ENCODE measurements around the gene TMEM234.
"Not testable (repeated sequence)": the region's sequence is repeated elsewhere in the genome, so short reads cannot be mapped to it uniquely, and the experiment has no call there.

The TMEM234 gene

GRCh38 chr1:32221980-32222755 is at the start of gene TMEM234, which contains the start of gene EIF3I:
Gene TMEM234, minus strand, starts transcription at chr1:32222353. Its CDS starts 31 bp downstream, at chr1:32222322.
Gene EIF3I, plus strand, starts transcription at chr1:32222407. Its CDS starts 35 bp downstream, at chr1:32222442.
- peak; percentile 92 to 93 for DNase-seq

- DNase-seq = no peak
These were observed 47.6 kb upstream of the TMEM234 start for GRCh38 chr1:32269744-32270143.

- peak in 1 of 2 donors; percentile 45 for DNase-seq
These were observed 44.9 kb upstream of the TMEM234 start for GRCh38 chr1:32266921-32267591.

DNA sequence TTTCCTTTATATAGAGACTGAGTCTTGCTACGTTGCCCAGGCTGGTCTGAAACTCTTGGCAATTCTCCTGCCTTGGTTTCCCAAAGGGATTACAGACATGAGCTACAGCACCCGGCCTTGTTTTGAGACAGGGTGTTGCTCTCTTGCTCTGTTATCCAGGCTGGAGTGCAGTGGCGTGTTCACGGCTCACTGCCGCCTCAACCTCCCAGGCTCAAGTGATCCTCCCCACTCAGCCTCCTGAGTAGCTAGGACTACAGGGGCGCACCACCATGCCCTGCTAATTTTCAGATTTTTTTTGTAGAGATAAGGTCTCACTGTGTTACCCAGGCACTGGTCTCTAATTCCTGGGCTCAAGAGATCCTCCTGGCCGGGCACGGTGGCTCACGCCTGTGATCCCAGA is 43.7 kb upstream of the TMEM234 start:
- DNase-seq = no peak

DNA sequence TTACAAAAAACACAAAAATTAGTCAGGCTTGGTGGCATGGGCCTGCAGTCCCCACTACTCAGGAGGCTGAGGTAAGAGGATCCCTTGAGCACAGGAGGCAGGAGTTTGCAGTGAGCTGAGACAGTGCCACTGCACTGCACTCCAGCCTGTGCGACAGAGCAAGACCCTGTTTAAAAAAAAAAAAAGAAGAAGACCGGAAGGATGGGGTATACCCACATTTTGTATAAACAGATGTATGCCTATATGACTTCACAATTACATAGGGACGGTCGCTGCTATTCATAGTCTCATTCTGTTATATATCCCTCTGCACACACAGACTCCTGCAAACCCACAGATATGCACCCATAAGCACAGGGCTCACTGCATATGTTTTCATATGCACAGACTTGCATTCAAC is 41.6 kb upstream of the TMEM234 start:
- no peak for DNase-seq

- not testable (repeated sequence) for DNase-seq
These were observed 41.1 kb upstream of the TMEM234 start for GRCh38 chr1:32263236-32263593.

DNA sequence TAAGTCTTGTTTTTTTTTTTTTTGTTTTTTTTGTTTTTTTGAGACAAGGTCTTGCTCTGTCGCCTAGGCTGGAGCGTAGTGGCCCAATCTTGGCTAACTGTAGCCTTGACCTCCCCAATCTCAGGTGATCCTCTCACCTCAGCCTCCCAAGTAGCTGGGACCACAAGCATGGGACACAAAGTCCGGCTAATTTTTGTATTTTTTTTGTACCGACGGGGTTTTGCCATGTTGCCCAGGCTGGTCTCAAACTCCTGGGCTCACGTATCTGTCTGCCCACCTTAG is 35.0 kb upstream of the TMEM234 start:
- no peak for DNase-seq

DNA sequence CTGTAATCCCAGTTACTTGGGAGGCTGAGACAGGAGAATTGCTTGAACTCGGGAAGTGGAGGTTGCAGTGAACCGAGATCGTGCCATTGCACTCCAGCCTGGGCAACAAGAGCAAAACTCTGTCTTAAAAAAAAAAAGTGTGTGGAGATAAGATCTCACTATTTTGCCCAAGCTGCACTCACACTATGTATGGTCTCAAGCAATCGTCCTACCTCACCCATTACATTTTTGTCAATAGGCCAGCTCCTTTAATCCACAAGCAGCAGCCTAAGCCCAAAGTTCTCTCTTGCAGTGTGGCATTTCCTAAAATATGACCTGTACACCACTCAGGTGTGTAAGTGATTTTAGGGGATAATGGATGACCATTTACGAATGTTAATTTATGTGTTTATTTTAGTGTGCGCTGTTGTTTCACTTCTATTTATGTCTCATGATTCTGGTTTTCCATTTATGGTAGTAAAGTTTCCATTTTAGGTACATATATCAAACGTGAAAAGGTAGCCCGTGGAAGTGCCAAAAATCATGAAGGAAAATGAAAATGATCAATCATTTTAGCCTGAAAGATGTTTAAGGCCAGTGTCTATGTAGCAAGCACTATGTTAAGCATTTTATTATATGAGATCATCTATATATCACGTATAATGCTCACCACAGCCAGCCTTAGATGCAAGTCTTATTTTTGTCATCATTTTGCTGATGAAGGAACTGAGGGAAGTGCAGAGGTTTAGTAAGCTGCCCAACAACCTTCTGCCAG is 34.5 kb upstream of the TMEM234 start:
- no peak for DNase-seq

- no peak for DNase-seq
These were observed 33.2 kb upstream of the TMEM234 start for GRCh38 chr1:32255072-32256071.

- peak; percentile 42 to 63 for DNase-seq
These were observed 29.0 kb upstream of the TMEM234 start, which contains the start of gene LCK for GRCh38 chr1:32250893-32251716. Gene LCK, plus strand, starts transcription at chr1:32251265. Its CDS starts 23,065 bp downstream, at chr1:32274330.

- peak; percentile 85 to 88 for DNase-seq
These were observed 27.8 kb upstream of the TMEM234 start for GRCh38 chr1:32249831-32250525.

DNA sequence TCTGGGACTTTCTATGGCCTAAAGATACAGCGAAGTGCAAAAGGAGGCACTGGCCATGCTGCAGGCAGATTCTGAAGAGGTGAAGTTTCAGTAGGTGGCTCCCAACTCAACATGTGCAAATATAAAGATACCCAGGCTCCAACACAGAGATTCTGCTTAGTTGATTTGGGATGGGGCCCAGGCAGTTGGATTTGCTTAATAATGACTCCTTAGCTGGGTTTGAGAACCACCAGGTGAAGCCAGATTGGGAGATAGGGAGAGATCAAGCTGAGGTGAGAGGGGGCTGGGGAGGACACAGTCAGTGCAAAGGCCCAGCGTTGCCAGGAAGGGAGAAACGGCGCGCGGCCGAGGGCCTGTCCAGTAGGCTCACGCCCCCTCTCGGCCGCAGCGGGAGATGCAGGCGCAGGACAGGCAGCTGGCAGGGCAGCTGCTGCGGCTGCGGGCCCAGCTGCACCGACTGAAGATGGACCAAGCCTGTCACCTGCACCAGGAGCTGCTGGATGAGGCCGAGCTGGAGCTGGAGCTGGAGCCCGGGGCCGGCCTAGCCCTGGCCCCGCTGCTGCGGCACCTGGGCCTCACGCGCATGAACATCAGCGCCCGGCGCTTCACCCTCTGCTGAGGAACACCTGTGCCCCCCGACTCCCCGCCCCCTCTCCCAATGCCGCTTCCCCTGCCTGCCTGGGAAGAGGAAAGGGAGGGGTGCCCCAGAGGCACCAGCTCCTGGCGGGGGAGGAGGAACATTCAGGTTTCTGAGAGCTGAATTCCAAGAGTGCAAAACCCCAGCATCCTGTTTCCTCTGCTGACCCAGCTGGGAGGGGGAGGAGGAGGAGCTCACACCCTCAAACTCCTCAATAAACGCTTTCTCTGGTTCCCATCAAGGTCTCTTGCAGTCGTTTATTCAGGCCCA is 26.1 kb upstream of the TMEM234 start:
- DNase-seq = peak; percentile 75 to 82

GRCh38 chr1:32247452-32247851 is 25.3 kb upstream of the TMEM234 start:
- DNase-seq = no peak

- DNase-seq = no peak
These were observed 24.7 kb upstream of the TMEM234 start, which contains the start of gene FAM167B for GRCh38 chr1:32246888-32247273. Gene FAM167B, plus strand, starts transcription at chr1:32247222. Its CDS starts 200 bp downstream, at chr1:32247422.

GRCh38 chr1:32242341-32242851 is 20.2 kb upstream of the TMEM234 start:
- DNase-seq = no peak

GRCh38 chr1:32241001-32241763 is 19.0 kb upstream of the TMEM234 start:
- peak in 1 of 2 donors; percentile 38 for DNase-seq

GRCh38 chr1:32240140-32240951 is 18.2 kb upstream of the TMEM234 start:
- peak; percentile 56 to 70 for DNase-seq

GRCh38 chr1:32239790-32240139 is 17.6 kb upstream of the TMEM234 start:
- DNase-seq = no peak
